HEK293 (cell line): Measurements from ENCODE around the gene CAMK1G.

ENCODE experiments used
- CTCF ChIA-PET: fragments of 350-600 bp; formaldehyde crosslinking; extraction: SDS; loops from one replicate; lab custom pipeline; 2021; ENCODE audit warnings: antibody characterized with exemption; lab: Yijun Ruan, JAX
- POLR2A ChIA-PET: fragments of 300-600 bp; formaldehyde crosslinking; extraction: SDS; loops from one replicate; lab custom pipeline; 2020; ENCODE audit warnings: antibody characterized with exemption, inconsistent platforms; lab: Yijun Ruan, JAX
- H3K27ac ChIP-seq: fragments of 200-500 bp; sonication (Bioruptor generic); 2 replicates; pipeline ENCODE4 v1.5.1; 2014; ENCODE audit warnings: low read depth, low read length, control low read depth, inconsistent platforms; ENCODE audit errors: extremely low read depth
- H3K36me3 ChIP-seq, 2 experiments: fragments of 200-500 bp in 1 of 2; sonication (Bioruptor generic) in 1 of 2; 1 replicate in 1 of 2; 2 replicates in 1 of 2; pipeline ENCODE4 v1.5.1; 2014 to 2017; ENCODE audit warnings: inconsistent platforms in 2 of 2, low read length in 2 of 2; ENCODE audit not compliant: control insufficient read depth in 2 of 2, insufficient read depth in 1 of 2
- H3K4me1 ChIP-seq: fragments of 200-500 bp; sonication (Bioruptor generic); 2 replicates; pipeline ENCODE4 v1.5.1; 2014; ENCODE audit warnings: mild to moderate bottlenecking, low read length, inconsistent platforms; ENCODE audit not compliant: control insufficient read depth, insufficient read depth
- H3K4me3 ChIP-seq: 2 replicates; pipeline ENCODE4 v1.5.1; 2011; ENCODE audit warnings: low read depth, mild to moderate bottlenecking, control low read depth, low read length, moderate library complexity
- H3K9me3 ChIP-seq: fragments of 200-500 bp; sonication (Bioruptor generic); 2 replicates; pipeline ENCODE4 v1.5.1; 2014; ENCODE audit warnings: low read depth, low read length, inconsistent platforms; ENCODE audit not compliant: control insufficient read depth, insufficient read depth
- FEZF1 ChIP-seq: fragments of 450-650 bp; formaldehyde crosslinking; IDR thresholded peaks from 2 replicates; pipeline ENCODE4 v1.5.1; 2016; ENCODE audit warnings: missing biosample characterization, missing genetic modification characterization
- GFI1B ChIP-seq: fragments of 450-650 bp; formaldehyde crosslinking; IDR thresholded peaks from 2 replicates; pipeline ENCODE4 v1.5.1; 2016; ENCODE audit warnings: missing biosample characterization, missing genetic modification characterization
- PRDM2 ChIP-seq: fragments of 450-650 bp; formaldehyde crosslinking; IDR thresholded peaks from 2 replicates; pipeline ENCODE4 v1.5.1; 2016; ENCODE audit warnings: missing biosample characterization, missing genetic modification characterization, borderline replicate concordance
- ZFP3 ChIP-seq: fragments of 450-650 bp; formaldehyde crosslinking; IDR thresholded peaks from 2 replicates; pipeline ENCODE4 v1.5.1; 2016; ENCODE audit warnings: low read depth, missing biosample characterization, missing genetic modification characterization
- ZIC2 ChIP-seq: fragments of 450-650 bp; formaldehyde crosslinking; IDR thresholded peaks from 2 replicates; pipeline ENCODE4 v1.5.1; 2016; ENCODE audit warnings: missing biosample characterization, missing genetic modification characterization
- ZNF157 ChIP-seq: fragments of 450-650 bp; formaldehyde crosslinking; IDR thresholded peaks from 2 replicates; pipeline ENCODE4 v1.5.1; 2016; ENCODE audit warnings: missing biosample characterization, missing genetic modification characterization
- ZNF19 ChIP-seq: fragments of 450-650 bp; formaldehyde crosslinking; IDR thresholded peaks from 2 replicates; pipeline ENCODE4; 2016; ENCODE audit warnings: missing biosample characterization, missing genetic modification characterization, low read depth
- ZNF292 ChIP-seq: fragments of 450-650 bp; formaldehyde crosslinking; IDR thresholded peaks from 2 replicates; pipeline ENCODE4 v1.5.1; 2016; ENCODE audit warnings: low read depth, missing biosample characterization, missing genetic modification characterization, borderline replicate concordance
- ZNF416 ChIP-seq: fragments of 450-650 bp; formaldehyde crosslinking; IDR thresholded peaks from 2 replicates; pipeline ENCODE4 v1.5.1; 2016; ENCODE audit warnings: missing biosample characterization, missing genetic modification characterization
- ZNF433 ChIP-seq: fragments of 450-650 bp; formaldehyde crosslinking; IDR thresholded peaks from 2 replicates; pipeline ENCODE4 v1.5.1; 2016; ENCODE audit warnings: missing biosample characterization, missing genetic modification characterization, low read depth
- ZNF501 ChIP-seq: fragments of 450-650 bp; formaldehyde crosslinking; IDR thresholded peaks from 2 replicates; pipeline ENCODE4 v1.5.1; 2016; ENCODE audit warnings: missing biosample characterization, missing genetic modification characterization
- ZNF514 ChIP-seq: fragments of 450-650 bp; formaldehyde crosslinking; IDR thresholded peaks from 2 replicates; pipeline ENCODE4 v1.5.1; 2016; ENCODE audit warnings: missing biosample characterization, missing genetic modification characterization
- ZNF529 ChIP-seq: fragments of 450-650 bp; formaldehyde crosslinking; IDR thresholded peaks from 2 replicates; pipeline ENCODE4 v1.5.1; 2017; ENCODE audit warnings: missing genetic modification characterization, missing biosample characterization; ENCODE audit not compliant: insufficient replicate concordance
- ZNF544 ChIP-seq: fragments of 450-650 bp; formaldehyde crosslinking; IDR thresholded peaks from 2 replicates; pipeline ENCODE4 v1.5.0; 2017; ENCODE audit warnings: missing biosample characterization, missing genetic modification characterization
- ZNF555 ChIP-seq: fragments of 450-650 bp; formaldehyde crosslinking; conservative IDR thresholded peaks from 2 replicates; pipeline ENCODE4 v1.5.1; 2017; ENCODE audit warnings: missing biosample characterization, mild to moderate bottlenecking, missing genetic modification characterization, inconsistent platforms
- ZNF639 ChIP-seq: fragments of 450-650 bp; formaldehyde crosslinking; IDR thresholded peaks from 2 replicates; pipeline ENCODE4 v1.5.1; 2016; ENCODE audit warnings: missing biosample characterization, missing genetic modification characterization
- ZNF707 ChIP-seq: fragments of 450-650 bp; formaldehyde crosslinking; IDR thresholded peaks from 2 replicates; pipeline ENCODE4 v1.5.1; 2016; ENCODE audit warnings: missing biosample characterization, missing genetic modification characterization
- TF ChIP-seq, protein P1 (sequence below): fragments of 450-650 bp; IDR thresholded peaks from 2 replicates; pipeline ENCODE4 v1.5.1; 2018; ENCODE audit warnings: missing biosample characterization, mild to moderate bottlenecking, missing genetic modification characterization
- TF ChIP-seq, protein P2 (sequence below): fragments of 450-650 bp; formaldehyde crosslinking; IDR thresholded peaks from 2 replicates; pipeline ENCODE4 v1.5.1; 2016; ENCODE audit warnings: missing biosample characterization, missing genetic modification characterization

Gene CAMK1G

GRCh38 chr1:209546390-209547085 is 37.0 kb upstream of the CAMK1G start:
- CTCF ChIA-PET: interaction anchor here (0.6 kb wide), 1 partner anchor 298 kb away, joined by 3 read pairs; no protein-coding TSS in a partner anchor
- Histone ChIP-seq H3K4me1 (no peaks in the 10 kb centered on the region), H3K9me3 (no peaks in the 10 kb centered on the region), H3K27ac (no peak overlapping the region), H3K4me3 (no peak overlapping the region), H3K36me3 (no peaks in the 10 kb centered on the region)
- POLR2A ChIA-PET: no interaction called here
- TF ChIP-seq ZNF544: no peak
- TF ChIP-seq ZNF157 (tag by site-specific recombination): no peak
- TF ChIP-seq ZNF514: no peak
- TF ChIP-seq GFI1B (tag by site-specific recombination): no peak
- TF ChIP-seq ZIC2 (tag by site-specific recombination): peak; percentile 98

DNA sequence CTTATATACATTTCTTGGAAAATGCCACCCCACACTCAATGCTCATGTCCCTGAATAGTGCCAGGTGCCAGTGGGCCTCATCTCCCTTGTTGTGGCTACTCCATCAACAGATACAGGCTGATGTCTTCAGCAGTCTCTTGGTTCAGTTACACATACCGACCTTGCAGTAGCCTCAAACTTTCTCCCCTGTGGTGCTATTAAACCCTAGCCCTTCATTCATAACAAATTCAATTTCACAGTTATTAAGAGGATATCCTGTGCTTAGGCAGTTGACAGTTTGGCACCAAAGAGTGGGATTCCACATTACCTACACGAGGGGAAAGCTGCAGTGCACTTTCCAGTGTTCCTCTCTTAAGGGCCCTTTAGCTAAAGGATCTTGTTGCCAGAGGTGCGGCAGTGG is 35.9 kb upstream of the CAMK1G start:
- no peak for TF ChIP-seq ZNF639 (tag by site-specific recombination)
- no peak for TF ChIP-seq ZNF501 (tag by site-specific recombination)
- no peaks in the 10 kb centered on the region for H3K9me3 ChIP-seq
- H3K4me1 ChIP-seq: no peaks in the 10 kb centered on the region
- H3K4me3 ChIP-seq: no peak overlapping the region
- H3K36me3 ChIP-seq: no peaks in the 10 kb centered on the region
- no peak overlapping the region for H3K27ac ChIP-seq
- ChIA-PET CTCF (interaction anchor here (0.5 to 1.2 kb wide), 5 partner anchors 12 to 1645 kb away, joined by 3 to 7 read pairs (median 4); no protein-coding TSS in a partner anchor), POLR2A (no interaction called here)

- Histone ChIP-seq H3K4me3 (no peak overlapping the region), H3K9me3 (no peaks in the 10 kb centered on the region), H3K27ac (no peak overlapping the region), H3K4me1 (no peaks in the 10 kb centered on the region), H3K36me3 (no peaks in the 10 kb centered on the region)
- POLR2A ChIA-PET: no interaction called here
- CTCF ChIA-PET: interaction anchor here (0.6 to 1.5 kb wide), 8 partner anchors 11 to 239 kb away, joined by 3 to 6 read pairs (median 3); no protein-coding TSS in a partner anchor
- TF ChIP-seq, protein P1, sequence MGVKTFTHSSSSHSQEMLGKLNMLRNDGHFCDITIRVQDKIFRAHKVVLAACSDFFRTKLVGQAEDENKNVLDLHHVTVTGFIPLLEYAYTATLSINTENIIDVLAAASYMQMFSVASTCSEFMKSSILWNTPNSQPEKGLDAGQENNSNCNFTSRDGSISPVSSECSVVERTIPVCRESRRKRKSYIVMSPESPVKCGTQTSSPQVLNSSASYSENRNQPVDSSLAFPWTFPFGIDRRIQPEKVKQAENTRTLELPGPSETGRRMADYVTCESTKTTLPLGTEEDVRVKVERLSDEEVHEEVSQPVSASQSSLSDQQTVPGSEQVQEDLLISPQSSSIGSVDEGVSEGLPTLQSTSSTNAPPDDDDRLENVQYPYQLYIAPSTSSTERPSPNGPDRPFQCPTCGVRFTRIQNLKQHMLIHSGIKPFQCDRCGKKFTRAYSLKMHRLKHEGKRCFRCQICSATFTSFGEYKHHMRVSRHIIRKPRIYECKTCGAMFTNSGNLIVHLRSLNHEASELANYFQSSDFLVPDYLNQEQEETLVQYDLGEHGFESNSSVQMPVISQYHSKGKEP: no peak
- TF ChIP-seq ZNF292: no peak
- TF ChIP-seq ZFP3: no peak
- no peak for TF ChIP-seq PRDM2 (tag by site-specific recombination)
- peak; percentile 69 for TF ChIP-seq FEZF1 (tag by site-specific recombination)
- TF ChIP-seq ZNF555 (tag by site-specific recombination): no peak
- no peak for TF ChIP-seq ZNF433 (tag by site-specific recombination)
- TF ChIP-seq ZNF19: no peak
- TF ChIP-seq ZNF707 (tag by site-specific recombination): no peak
- TF ChIP-seq ZNF529 (tag by site-specific recombination): no peak
- TF ChIP-seq, protein P2, sequence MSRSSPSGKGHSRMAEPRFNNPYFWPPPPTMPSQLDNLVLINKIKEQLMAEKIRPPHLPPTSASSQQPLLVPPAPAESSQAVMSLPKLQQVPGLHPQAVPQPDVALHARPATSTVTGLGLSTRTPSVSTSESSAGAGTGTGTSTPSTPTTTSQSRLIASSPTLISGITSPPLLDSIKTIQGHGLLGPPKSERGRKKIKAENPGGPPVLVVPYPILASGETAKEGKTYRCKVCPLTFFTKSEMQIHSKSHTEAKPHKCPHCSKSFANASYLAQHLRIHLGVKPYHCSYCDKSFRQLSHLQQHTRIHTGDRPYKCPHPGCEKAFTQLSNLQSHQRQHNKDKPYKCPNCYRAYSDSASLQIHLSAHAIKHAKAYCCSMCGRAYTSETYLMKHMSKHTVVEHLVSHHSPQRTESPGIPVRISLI (tag by site-specific recombination): no peak
- no peak for TF ChIP-seq ZNF416 (tag by site-specific recombination)
Observed at GRCh38 chr1:209549443-209550205, 33.9 kb upstream of the CAMK1G start.
